HEK293 (cell line): ENCODE measurements around the gene ABHD15.

Experiments used
- CTCF ChIA-PET: fragments of 350-600 bp; formaldehyde crosslinking; extraction: SDS; loops from one replicate; lab custom pipeline; 2021; ENCODE audit warnings: antibody characterized with exemption; lab: Yijun Ruan, JAX
- POLR2A ChIA-PET: fragments of 300-600 bp; formaldehyde crosslinking; extraction: SDS; loops from one replicate; lab custom pipeline; 2020; ENCODE audit warnings: antibody characterized with exemption, inconsistent platforms; lab: Yijun Ruan, JAX
- H3K27ac ChIP-seq: fragments of 200-500 bp; sonication (Bioruptor generic); 2 replicates; pipeline ENCODE4 v1.5.1; 2014; ENCODE audit warnings: low read depth, low read length, control low read depth, inconsistent platforms; ENCODE audit errors: extremely low read depth
- H3K36me3 ChIP-seq, 2 experiments: fragments of 200-500 bp in 1 of 2; sonication (Bioruptor generic) in 1 of 2; 1 replicate in 1 of 2; 2 replicates in 1 of 2; pipeline ENCODE4 v1.5.1; 2014 to 2017; ENCODE audit warnings: inconsistent platforms in 2 of 2, low read length in 2 of 2; ENCODE audit not compliant: control insufficient read depth in 2 of 2, insufficient read depth in 1 of 2
- H3K4me1 ChIP-seq: fragments of 200-500 bp; sonication (Bioruptor generic); 2 replicates; pipeline ENCODE4 v1.5.1; 2014; ENCODE audit warnings: mild to moderate bottlenecking, low read length, inconsistent platforms; ENCODE audit not compliant: control insufficient read depth, insufficient read depth
- H3K4me3 ChIP-seq: 2 replicates; pipeline ENCODE4 v1.5.1; 2011; ENCODE audit warnings: low read depth, mild to moderate bottlenecking, control low read depth, low read length, moderate library complexity
- H3K9me3 ChIP-seq: fragments of 200-500 bp; sonication (Bioruptor generic); 2 replicates; pipeline ENCODE4 v1.5.1; 2014; ENCODE audit warnings: low read depth, low read length, inconsistent platforms; ENCODE audit not compliant: control insufficient read depth, insufficient read depth
- GLIS1 ChIP-seq: fragments of 450-650 bp; formaldehyde crosslinking; IDR thresholded peaks from 2 replicates; pipeline ENCODE4 v1.5.1; 2016; ENCODE audit warnings: missing biosample characterization, missing genetic modification characterization
- HIC1 ChIP-seq: fragments of 450-650 bp; formaldehyde crosslinking; IDR thresholded peaks from 2 replicates; pipeline ENCODE4 v1.5.1; 2016; ENCODE audit warnings: missing biosample characterization, missing genetic modification characterization
- IKZF3 ChIP-seq: fragments of 450-650 bp; IDR thresholded peaks from 2 replicates; pipeline ENCODE4 v1.5.0; 2018; ENCODE audit warnings: missing biosample characterization, mild to moderate bottlenecking, missing genetic modification characterization, moderate library complexity
- KLF1 ChIP-seq: fragments of 450-650 bp; formaldehyde crosslinking; IDR thresholded peaks from 2 replicates; pipeline ENCODE4 v1.5.1; 2016; ENCODE audit warnings: missing biosample characterization, missing genetic modification characterization
- KLF17 ChIP-seq: fragments of 450-650 bp; formaldehyde crosslinking; IDR thresholded peaks from 2 replicates; pipeline ENCODE4 v1.5.1; 2016; ENCODE audit warnings: missing biosample characterization, missing genetic modification characterization
- KLF7 ChIP-seq: fragments of 450-650 bp; formaldehyde crosslinking; IDR thresholded peaks from 2 replicates; pipeline ENCODE4 v1.5.1; 2016; ENCODE audit warnings: missing biosample characterization, missing genetic modification characterization, borderline replicate concordance
- KLF8 ChIP-seq: fragments of 450-650 bp; formaldehyde crosslinking; IDR thresholded peaks from 2 replicates; pipeline ENCODE4 v1.5.1; 2016; ENCODE audit warnings: missing biosample characterization, missing genetic modification characterization
- KLF9 ChIP-seq: fragments of 450-650 bp; formaldehyde crosslinking; IDR thresholded peaks from 2 replicates; pipeline ENCODE4 v1.5.1; 2016; ENCODE audit warnings: missing biosample characterization, missing genetic modification characterization, low read depth
- PATZ1 ChIP-seq: fragments of 450-650 bp; formaldehyde crosslinking; IDR thresholded peaks from 2 replicates; pipeline ENCODE4 v1.5.1; 2016; ENCODE audit warnings: missing biosample characterization, missing genetic modification characterization
- PRDM6 ChIP-seq: fragments of 450-650 bp; formaldehyde crosslinking; IDR thresholded peaks from 2 replicates; pipeline ENCODE4 v1.5.1; 2017; ENCODE audit warnings: missing biosample characterization, missing genetic modification characterization
- SCRT2 ChIP-seq: fragments of 450-650 bp; formaldehyde crosslinking; IDR thresholded peaks from 2 replicates; pipeline ENCODE4 v1.5.1; 2016; ENCODE audit warnings: missing biosample characterization, missing genetic modification characterization
- WT1 ChIP-seq: fragments of 450-650 bp; formaldehyde crosslinking; IDR thresholded peaks from 2 replicates; pipeline ENCODE4 v1.5.1; 2016; ENCODE audit warnings: missing biosample characterization, missing genetic modification characterization
- ZBTB17 ChIP-seq: fragments of 450-650 bp; formaldehyde crosslinking; IDR thresholded peaks from 2 replicates; pipeline ENCODE4 v1.5.1; 2016; ENCODE audit warnings: missing biosample characterization, missing genetic modification characterization
- ZBTB26 ChIP-seq: fragments of 450-650 bp; formaldehyde crosslinking; optimal IDR thresholded peaks from 2 replicates; pipeline ENCODE3; 2016; ENCODE audit warnings: missing biosample characterization, mild to moderate bottlenecking, missing genetic modification characterization
- ZBTB8A ChIP-seq: fragments of 450-650 bp; formaldehyde crosslinking; IDR thresholded peaks from 2 replicates; pipeline ENCODE4 v1.5.1; 2016; ENCODE audit warnings: missing biosample characterization, missing genetic modification characterization
- ZFHX2 ChIP-seq: fragments of 450-650 bp; formaldehyde crosslinking; conservative IDR thresholded peaks from 2 replicates; pipeline ENCODE4 v1.5.1; 2016; ENCODE audit warnings: missing biosample characterization, missing genetic modification characterization
- ZNF155 ChIP-seq: fragments of 450-650 bp; formaldehyde crosslinking; IDR thresholded peaks from 2 replicates; pipeline ENCODE4 v1.5.1; 2016; ENCODE audit warnings: missing biosample characterization, missing genetic modification characterization
- ZNF302 ChIP-seq: fragments of 450-650 bp; formaldehyde crosslinking; IDR thresholded peaks from 2 replicates; pipeline ENCODE4 v1.5.1; 2016; ENCODE audit warnings: missing biosample characterization, missing genetic modification characterization, low read depth
- ZNF335 ChIP-seq: fragments of 450-650 bp; formaldehyde crosslinking; conservative IDR thresholded peaks from 2 replicates; pipeline ENCODE4 v1.5.1; 2016; ENCODE audit warnings: missing biosample characterization, missing genetic modification characterization
- ZNF341 ChIP-seq: fragments of 450-650 bp; formaldehyde crosslinking; IDR thresholded peaks from 2 replicates; pipeline ENCODE4; 2016; ENCODE audit warnings: low read depth, missing biosample characterization, missing genetic modification characterization
- ZNF423 ChIP-seq: fragments of 450-650 bp; formaldehyde crosslinking; IDR thresholded peaks from 2 replicates; pipeline ENCODE4 v1.5.1; 2016; ENCODE audit warnings: missing biosample characterization, missing genetic modification characterization
- ZNF561 ChIP-seq: fragments of 450-650 bp; IDR thresholded peaks from 2 replicates; pipeline ENCODE4 v1.5.1; 2018; ENCODE audit warnings: missing biosample characterization, missing genetic modification characterization, borderline replicate concordance
- ZNF629 ChIP-seq: fragments of 450-650 bp; formaldehyde crosslinking; IDR thresholded peaks from 2 replicates; pipeline ENCODE4 v1.5.1; 2017; ENCODE audit warnings: missing biosample characterization, missing genetic modification characterization

ABHD15 gene

GRCh38 chr17:29594519-29595090 is 27.8 kb upstream of the ABHD15 start:
- Histone ChIP-seq H3K9me3 (no peaks in the 10 kb centered on the region), H3K27ac (peak overlapping the region; percentile 72; the same call in 1 of the 2 replicates), H3K4me1 (peaks cover 43% of the 10 kb centered on the region), H3K36me3 (no peaks in the 10 kb centered on the region), H3K4me3 (peak overlapping the region; percentile 67; the same call in 1 of the 2 replicates)
- ChIA-PET POLR2A (interaction anchor here (1.2 to 1.7 kb wide), 2 partner anchors 14 to 28 kb away, joined by 4 to 5 read pairs; partner anchors contain the start of gene CORO6), CTCF (interaction anchor here (0.5 to 5.1 kb wide), 12 partner anchors 10 to 445 kb away, joined by 3 to 74 read pairs (median 4); no protein-coding TSS in a partner anchor)
- 0 out of 2 replicates have a peak, but pooled peaks have one; percentile 10 for TF ChIP-seq SCRT2 (tag by site-specific recombination)
- TF ChIP-seq ZNF335 (tag by site-specific recombination) = peak; percentile 9; the same call in 1 of the 2 replicates
- peak; percentile 74 for TF ChIP-seq HIC1 (tag by site-specific recombination)
- TF ChIP-seq GLIS1 (tag by site-specific recombination) = no peak

- peak overlapping the region; percentile 67 for H3K4me3 ChIP-seq
- H3K27ac ChIP-seq = peak overlapping the region; percentile 72; the same call in 1 of the 2 replicates
- CTCF ChIA-PET = interaction anchor here (0.5 to 5.1 kb wide), 17 partner anchors 11 to 500 kb away, joined by 3 to 74 read pairs (median 4); partner anchors contain the start of gene SSH2
- no peaks in the 10 kb centered on the region for H3K36me3 ChIP-seq
- H3K4me1 ChIP-seq = peaks cover 43% of the 10 kb centered on the region
- H3K9me3 ChIP-seq = no peaks in the 10 kb centered on the region
- POLR2A ChIA-PET = interaction anchor here (1.2 to 2.1 kb wide), 4 partner anchors 13 to 204 kb away, joined by 4 to 11 read pairs (median 5); partner anchors contain the start of genes CORO6 and TAOK1
- TF ChIP-seq PATZ1 (tag by site-specific recombination) = peak; percentile 88
- no peak for TF ChIP-seq PRDM6 (tag by site-specific recombination)
- peak; percentile 43 for TF ChIP-seq KLF9
- peak; percentile 33 for TF ChIP-seq ZBTB26
- TF ChIP-seq KLF1 (tag by site-specific recombination) = peak; percentile 73
- peak; percentile 95 for TF ChIP-seq ZNF341 (tag by site-specific recombination)
- TF ChIP-seq ZNF335 (tag by site-specific recombination) = peak; percentile 93
- peak; percentile 98 for TF ChIP-seq ZFHX2 (tag by site-specific recombination)
- TF ChIP-seq ZNF561 = peak; percentile 37; the same call in 1 of the 2 replicates
- TF ChIP-seq ZNF302 (tag by site-specific recombination) = no peak
- TF ChIP-seq ZBTB17 (tag by site-specific recombination) = 0 out of 2 replicates have a peak, but pooled peaks have one; percentile 27
- TF ChIP-seq GLIS1 (tag by site-specific recombination) = peak; percentile 65
- TF ChIP-seq KLF7 = peak; percentile 56; the same call in 1 of the 2 replicates
- peak; percentile 61 for TF ChIP-seq WT1 (tag by site-specific recombination)
- TF ChIP-seq ZNF423 (tag by site-specific recombination) = 0 out of 2 replicates have a peak, but pooled peaks have one; percentile 23
- peak; percentile 73 for TF ChIP-seq ZBTB8A (tag by site-specific recombination)
- no peak for TF ChIP-seq ZNF629 (tag by site-specific recombination)
- TF ChIP-seq KLF17 (tag by site-specific recombination) = peak; percentile 88; the same call in 1 of the 2 replicates
- peak; percentile 77 for TF ChIP-seq IKZF3 (tag by site-specific recombination)
- peak; percentile 62; the same call in 1 of the 2 replicates for TF ChIP-seq KLF8
- TF ChIP-seq ZNF155 (tag by site-specific recombination) = no peak
These were observed 27.0 kb upstream of the ABHD15 start for GRCh38 chr17:29593591-29594518.
